HG03571 (cell line): ENCODE measurements around the gene UBASH3B.

Experiments used
- ATAC-seq: cut with Tn5 transposase; IDR thresholded peaks from one replicate; pipeline ENCODE4 v1.9.1; 2021; ENCODE audit not compliant: unreplicated experiment

The UBASH3B gene

DNA sequence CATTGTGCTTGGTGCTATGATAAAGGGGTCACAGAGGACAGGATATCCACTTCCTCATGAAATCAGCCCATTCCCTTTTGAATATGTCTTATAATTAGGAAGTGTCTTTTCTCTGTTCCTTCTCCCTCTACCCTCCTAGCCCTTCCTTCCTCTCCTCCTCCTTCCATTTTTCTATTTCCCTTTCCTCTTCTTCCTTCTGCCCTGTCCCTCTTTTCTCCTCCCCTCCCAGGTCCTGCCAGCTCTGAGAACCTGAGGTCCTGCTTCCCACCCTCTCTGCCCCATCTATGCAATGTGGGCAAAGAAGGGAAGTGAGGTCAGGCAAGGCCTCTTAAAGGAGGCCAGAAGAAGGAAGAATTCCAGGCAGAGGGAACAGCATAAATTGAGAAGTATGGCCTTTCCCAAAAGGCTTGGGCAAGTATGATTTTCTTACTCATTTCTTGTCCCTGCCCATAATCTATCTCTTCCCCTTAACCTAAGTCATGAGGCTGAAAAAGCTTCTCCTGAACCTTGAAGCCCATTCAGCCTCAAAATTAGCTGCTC lies 7.7 kb upstream of the UBASH3B start:
- no peak for ATAC-seq

DNA sequence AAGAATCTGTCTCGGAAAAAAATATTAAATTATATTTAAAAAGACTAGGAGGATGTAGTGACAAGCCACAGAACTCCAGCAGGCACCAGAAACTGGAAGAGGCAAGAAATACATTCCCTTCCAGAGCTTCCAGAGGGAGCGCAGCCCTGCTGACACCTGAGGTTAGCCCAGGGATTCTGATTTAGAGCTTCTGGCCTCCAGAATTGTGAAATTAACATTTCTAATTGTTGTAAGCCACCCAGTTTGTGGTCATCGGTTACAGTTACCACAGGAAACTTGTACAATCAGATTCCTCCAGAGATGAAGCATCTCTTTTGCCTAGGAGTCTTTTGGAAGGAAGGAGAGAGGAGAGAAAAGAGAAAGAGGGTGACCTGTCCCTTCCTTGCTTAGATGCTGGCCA lies 6.4 kb upstream of the UBASH3B start:
- no peak for ATAC-seq

DNA sequence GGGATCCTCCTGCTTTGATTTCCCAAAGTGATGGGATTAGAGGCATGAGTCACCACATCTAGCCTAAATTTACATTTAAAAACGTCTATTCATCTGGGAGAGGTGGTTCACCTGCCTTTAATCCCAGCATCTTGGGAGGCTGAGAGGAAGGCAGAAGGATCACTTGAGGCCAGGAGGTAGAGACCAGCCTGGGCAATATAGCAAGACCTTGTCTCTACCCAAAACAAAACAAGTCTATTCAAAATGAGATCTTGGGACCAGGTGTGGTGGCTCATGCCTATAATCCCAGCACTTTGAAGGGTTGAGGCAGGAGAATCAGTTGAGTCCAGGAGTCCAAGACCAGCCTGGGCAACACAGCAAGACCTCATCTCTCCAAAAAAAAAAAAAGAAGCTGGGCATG lies 4.9 kb upstream of the UBASH3B start:
- ATAC-seq: no peak

GRCh38 chr11:122652495-122652894 lies 3.0 kb upstream of the UBASH3B start:
- no peak for ATAC-seq

- no peak for ATAC-seq
Measured at GRCh38 chr11:122653916-122654585, 1.5 kb upstream of the UBASH3B start.

DNA sequence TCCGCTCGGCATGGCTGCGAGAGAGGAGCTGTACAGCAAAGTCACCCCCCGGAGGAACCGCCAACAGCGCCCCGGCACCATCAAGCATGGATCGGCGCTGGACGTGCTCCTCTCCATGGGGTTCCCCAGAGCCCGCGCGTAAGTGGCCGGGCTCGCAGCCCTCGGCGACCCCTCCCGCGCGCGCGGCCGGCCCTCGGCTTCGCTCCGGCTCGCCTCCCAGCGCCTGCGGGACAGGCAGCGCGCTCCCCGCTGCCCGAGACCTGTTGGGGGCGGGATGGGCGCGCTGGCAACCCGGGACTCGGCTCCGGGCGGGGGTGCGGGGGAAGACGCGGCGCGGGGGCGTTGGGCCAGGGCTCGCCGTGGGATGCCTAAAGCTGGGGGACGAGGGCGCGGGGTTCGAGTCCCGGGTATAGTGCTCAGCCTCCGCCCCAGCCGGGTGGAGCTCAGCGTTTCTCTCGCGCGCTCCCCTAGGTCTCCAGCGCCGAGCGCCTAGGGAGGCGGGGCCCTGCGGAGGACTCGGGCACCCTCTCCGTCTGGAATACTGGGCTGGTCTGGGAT lies 630 bp downstream of the UBASH3B start:
- ATAC-seq: peak; percentile 46

DNA sequence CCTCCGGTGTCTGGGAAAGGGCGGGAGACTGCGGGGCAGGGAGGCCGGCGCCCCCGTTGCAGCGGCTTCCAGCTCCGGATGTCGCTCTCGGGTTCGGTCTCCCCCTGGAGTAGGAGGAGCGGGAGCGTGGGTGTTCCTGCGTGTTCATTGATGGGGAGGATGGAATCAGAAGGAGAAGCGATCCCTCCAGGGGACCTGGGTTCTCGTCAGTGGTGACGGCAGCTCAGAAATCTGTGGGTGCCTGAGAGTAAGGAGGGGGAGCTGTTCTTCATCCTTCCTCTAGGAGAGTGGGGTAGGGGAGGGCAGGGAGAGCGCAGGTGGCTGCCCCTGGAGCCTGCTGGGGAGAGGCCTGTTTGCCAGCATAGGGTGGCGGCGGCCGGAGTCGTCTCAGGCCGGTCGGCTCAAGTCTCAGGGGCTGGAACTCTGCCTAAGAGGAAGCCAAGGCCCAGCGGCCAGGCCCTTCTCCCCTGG lies 1.1 kb downstream of the UBASH3B start:
- no peak for ATAC-seq

DNA sequence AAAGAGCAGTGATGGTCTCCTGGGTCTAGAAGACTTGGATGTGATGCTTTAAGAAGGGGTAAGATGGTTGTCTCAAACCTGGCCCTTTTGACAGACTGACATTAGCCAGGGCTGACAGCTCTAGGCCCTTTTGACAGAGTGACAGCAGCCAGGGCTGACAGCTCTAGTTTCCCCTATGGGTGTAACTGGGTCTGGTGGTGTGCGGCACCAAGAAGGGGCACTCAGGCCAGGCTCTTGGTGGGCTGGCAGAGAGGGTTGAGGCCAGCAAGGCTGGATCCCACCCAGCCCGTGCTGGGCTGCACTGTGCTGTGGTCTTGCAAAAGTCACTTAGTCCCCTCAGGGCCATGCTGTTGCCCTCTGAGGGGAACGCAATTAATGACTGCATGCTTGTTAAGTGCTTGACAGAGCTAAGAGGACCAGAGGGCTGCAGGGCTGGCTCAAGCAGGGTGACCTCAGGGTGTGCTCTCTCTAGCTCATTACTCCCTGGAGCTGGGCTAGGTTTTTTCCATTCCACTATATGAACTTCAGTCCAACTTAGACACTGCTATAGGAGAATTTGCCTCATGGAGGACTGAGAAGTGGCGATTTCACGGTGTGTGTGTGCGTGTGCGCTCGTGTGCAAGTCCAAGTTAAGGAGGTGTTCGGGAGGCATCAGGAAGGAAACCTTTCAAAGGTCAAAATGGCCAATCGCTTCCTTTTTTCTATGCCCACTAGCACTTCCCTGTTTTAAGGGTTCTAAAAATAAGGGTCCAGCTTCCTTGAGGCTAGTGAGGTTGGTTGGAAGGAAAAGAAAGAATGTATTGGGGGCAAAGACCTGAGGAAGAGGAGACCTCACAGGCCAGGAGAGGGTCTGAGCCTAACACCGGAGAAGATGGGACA lies 4.4 kb downstream of the UBASH3B start:
- no peak for ATAC-seq

DNA sequence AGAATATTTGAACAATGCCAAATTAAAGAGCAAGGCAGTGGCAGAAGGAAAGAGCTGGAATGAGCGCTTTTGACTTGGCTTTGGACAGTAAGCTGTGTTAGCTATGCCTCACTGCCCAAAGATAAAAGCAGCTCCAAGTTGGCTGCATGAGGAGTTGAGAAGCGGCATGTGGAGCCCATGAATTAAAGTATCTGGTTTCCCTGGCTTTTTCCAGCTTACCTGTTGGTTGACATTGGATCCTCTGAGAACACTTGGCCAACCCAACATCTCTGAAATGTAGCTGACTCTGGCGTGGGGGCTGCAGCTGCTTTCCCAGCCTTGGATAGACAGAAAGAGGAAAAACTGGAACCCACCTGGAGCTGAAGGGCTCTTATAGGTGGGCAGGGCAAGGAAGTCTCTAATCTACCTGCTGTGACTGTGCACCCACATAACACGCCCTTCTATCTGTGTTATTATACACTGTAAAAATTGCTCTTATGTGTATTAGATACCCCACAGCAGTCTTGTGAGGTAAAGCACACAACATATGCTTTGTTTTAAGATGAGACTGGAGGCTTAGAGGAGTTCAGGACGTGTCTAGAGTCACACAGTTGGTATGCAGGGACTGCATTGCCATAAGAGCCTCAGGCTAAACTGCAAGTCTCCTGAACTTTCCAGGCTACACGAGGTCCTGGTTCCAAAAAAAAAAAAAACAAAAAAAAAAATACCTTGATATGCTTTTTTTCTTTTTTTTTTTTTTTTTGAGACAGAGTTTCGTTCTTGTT lies 5.8 kb downstream of the UBASH3B start:
- ATAC-seq: no peak

- ATAC-seq: no peak
Measured at GRCh38 chr11:122663056-122663740, 7.7 kb downstream of the UBASH3B start.

- ATAC-seq: no peak
Measured at GRCh38 chr11:122663764-122664163, 8.2 kb downstream of the UBASH3B start.

GRCh38 chr11:122664188-122664587 lies 8.7 kb downstream of the UBASH3B start:
- no peak for ATAC-seq

- ATAC-seq: no peak
Measured at GRCh38 chr11:122665861-122666260, 10.3 kb downstream of the UBASH3B start.

- no peak for ATAC-seq
Measured at GRCh38 chr11:122666743-122667142, 11.2 kb downstream of the UBASH3B start.

- ATAC-seq: no peak
Measured at GRCh38 chr11:122668562-122669090, 13.1 kb downstream of the UBASH3B start.

GRCh38 chr11:122670131-122670530 lies 14.6 kb downstream of the UBASH3B start:
- no peak for ATAC-seq

GRCh38 chr11:122671400-122671891 lies 15.9 kb downstream of the UBASH3B start:
- no peak for ATAC-seq

GRCh38 chr11:122672892-122673291 lies 17.4 kb downstream of the UBASH3B start:
- ATAC-seq: no peak

- ATAC-seq: no peak
Measured at GRCh38 chr11:122673701-122674100, 18.2 kb downstream of the UBASH3B start.

DNA sequence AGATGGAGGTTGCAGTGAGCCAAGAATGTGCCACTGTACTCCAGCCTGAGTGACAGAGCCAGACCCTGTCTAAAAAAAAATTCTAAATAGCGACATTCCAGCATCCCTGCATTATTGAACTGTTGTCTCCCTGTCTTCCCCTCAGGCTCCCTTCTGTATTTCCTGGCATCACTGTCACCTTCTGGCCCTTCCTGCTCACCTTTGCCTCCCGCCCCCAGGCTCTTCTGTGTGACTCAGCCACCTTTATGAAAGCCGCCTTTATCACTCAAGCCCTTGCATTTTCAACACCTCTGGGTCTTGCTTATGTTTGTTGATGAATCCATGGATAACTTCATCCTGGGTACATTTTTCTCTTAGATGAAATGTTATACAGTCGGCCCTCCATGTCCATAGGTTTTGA lies 21.1 kb downstream of the UBASH3B start:
- ATAC-seq: no peak
